Activated CD4-positive, alpha-beta T cell treated with anti-CD3 and anti-CD28 coated beads for 4 hours (primary cell): ENCODE results near the gene FURIN.
A peak's percentile ranks its signal among the peaks of the same experiment; 100 is the strongest.
"Not testable (repeated sequence)": the region's sequence is repeated elsewhere in the genome, so short reads cannot be mapped to it uniquely, and the experiment has no call there.

ENCODE experiments used
- DNase-seq, 2 donors: peaks; one replicate each; pipeline ENCODE4 v3.0.0-alpha.2; 2020

The FURIN gene

GRCh38 chr15:90871139-90871715, 2.8 kb downstream of the FURIN start:
- DNase-seq, result no peak

GRCh38 chr15:90871716-90872485, 3.5 kb downstream of the FURIN start:
- peak in 1 of 2 donors; percentile 52 for DNase-seq

GRCh38 chr15:90872486-90873184, 4.2 kb downstream of the FURIN start:
- peak; percentile 64 to 67 for DNase-seq

GRCh38 chr15:90873488-90873997, 5.2 kb downstream of the FURIN start:
- DNase-seq, result no peak

- no peak for DNase-seq
Measured at GRCh38 chr15:90873998-90874605, 5.7 kb downstream of the FURIN start.

- DNase-seq, result not testable (repeated sequence)
Measured at GRCh38 chr15:90874986-90875385, 6.6 kb downstream of the FURIN start.

- DNase-seq, result no peak
Measured at GRCh38 chr15:90875549-90875981, 7.2 kb downstream of the FURIN start.

- DNase-seq, result no peak
Measured at GRCh38 chr15:90876046-90876445, 7.7 kb downstream of the FURIN start.

- DNase-seq, result no peak
Measured at GRCh38 chr15:90876512-90877170, 8.3 kb downstream of the FURIN start.

GRCh38 chr15:90877315-90877714, 8.9 kb downstream of the FURIN start:
- DNase-seq, result no peak

GRCh38 chr15:90877996-90878395, 9.6 kb downstream of the FURIN start:
- no peak for DNase-seq

GRCh38 chr15:90878660-90879059, 10.3 kb downstream of the FURIN start:
- DNase-seq, result no peak

GRCh38 chr15:90879730-90880366, 11.5 kb downstream of the FURIN start:
- no peak for DNase-seq

GRCh38 chr15:90880381-90881145, 12.2 kb downstream of the FURIN start:
- DNase-seq, result no peak

GRCh38 chr15:90881181-90881977, 13.0 kb downstream of the FURIN start:
- DNase-seq, result no peak

- DNase-seq, result no peak
Measured at GRCh38 chr15:90881978-90882721, 13.8 kb downstream of the FURIN start.

GRCh38 chr15:90882781-90883525, 14.6 kb downstream of the FURIN start:
- no peak for DNase-seq

GRCh38 chr15:90883526-90883975, 15.2 kb downstream of the FURIN start:
- no peak for DNase-seq
